Measurements from ENCODE around the gene FRMD4A.

GRCh38 chr10:13815756-13816155 lies 515.0 kb downstream of the FRMD4A start:
- TF ChIP-seq EZH2phosphoT487 (IDR thresholded peaks at IDR 0.05; ENCODE audit: insufficient read depth, low read depth) (no peak), EZH2 (IDR thresholded peaks at IDR 0.05; ENCODE audit: insufficient read depth, poor library complexity, severe bottlenecking) (no peak)
